HG02678 (cell line): ENCODE results near the gene RPL3.

Experiments used
- ATAC-seq: cut with Tn5 transposase; IDR thresholded peaks from one replicate; pipeline ENCODE4 v1.9.1; 2021; ENCODE audit warnings: mild to moderate bottlenecking, moderate library complexity; ENCODE audit not compliant: unreplicated experiment

RPL3 gene

DNA sequence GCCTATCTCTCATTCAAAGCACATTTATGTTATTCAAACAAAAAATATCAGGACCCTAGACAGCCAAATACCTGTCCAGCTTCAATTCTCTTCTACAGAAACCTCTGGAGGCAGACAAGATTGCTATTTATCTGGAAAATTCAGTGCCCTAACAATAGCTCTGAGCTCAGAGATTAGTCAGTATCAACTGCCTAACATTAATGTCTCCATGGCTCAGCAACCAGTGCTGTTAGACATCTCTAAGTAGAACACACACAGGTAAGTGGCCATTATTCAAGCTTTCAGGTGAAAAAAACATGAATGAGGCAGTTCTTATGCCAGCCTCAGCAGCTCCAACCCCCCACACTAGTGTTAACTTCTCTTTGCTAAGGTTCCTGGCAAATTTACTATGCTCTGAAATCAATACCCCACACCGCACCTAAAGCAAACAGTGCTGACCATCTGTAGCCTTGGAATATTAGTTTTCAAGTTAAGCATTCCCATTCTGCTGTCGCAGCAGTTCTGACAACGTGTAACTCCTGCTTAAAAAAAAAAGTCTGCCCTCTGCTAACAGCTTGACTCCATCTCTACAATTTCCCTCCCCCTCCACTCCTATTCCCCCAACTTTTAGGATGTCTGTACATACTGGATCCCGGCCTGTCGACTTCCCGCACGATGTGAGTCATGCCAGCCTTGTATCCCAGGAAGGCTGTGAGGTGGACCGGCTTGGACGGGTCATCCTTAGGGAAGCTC lies 1.5 kb downstream of the RPL3 start:
- no peak for ATAC-seq

DNA sequence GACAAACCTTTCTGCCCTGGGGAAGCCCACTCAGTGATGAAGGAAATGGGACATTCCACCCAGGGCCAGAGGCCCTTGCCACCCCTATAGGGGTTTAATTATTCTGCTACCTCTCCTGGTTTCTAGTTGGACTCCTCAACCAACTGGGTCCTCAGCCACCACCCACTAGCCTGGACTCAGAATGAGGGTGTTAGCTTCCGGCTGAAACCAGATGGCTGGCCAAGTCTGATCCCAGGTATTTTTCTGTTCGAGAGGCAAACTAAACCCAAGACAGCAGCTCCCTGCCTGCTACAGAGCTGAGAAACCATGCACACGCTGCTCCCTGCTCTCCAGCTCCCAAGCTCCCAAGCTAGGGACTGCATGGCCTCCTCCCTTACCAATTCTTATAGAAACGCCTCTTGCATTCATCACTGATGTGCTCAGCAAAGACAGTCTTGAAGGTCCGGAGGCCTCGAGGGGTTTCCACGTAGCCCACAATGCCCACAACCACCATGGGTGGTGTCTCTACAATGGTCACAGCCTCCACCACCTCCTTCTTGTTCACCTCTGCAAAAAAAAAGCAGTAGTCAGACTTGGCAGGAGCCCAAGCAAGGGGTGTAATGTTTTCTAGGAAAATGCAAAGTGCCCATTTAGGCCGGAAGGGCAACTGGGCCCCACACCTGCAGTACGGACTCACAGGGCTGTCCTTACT lies 2.2 kb downstream of the RPL3 start:
- no peak for ATAC-seq

DNA sequence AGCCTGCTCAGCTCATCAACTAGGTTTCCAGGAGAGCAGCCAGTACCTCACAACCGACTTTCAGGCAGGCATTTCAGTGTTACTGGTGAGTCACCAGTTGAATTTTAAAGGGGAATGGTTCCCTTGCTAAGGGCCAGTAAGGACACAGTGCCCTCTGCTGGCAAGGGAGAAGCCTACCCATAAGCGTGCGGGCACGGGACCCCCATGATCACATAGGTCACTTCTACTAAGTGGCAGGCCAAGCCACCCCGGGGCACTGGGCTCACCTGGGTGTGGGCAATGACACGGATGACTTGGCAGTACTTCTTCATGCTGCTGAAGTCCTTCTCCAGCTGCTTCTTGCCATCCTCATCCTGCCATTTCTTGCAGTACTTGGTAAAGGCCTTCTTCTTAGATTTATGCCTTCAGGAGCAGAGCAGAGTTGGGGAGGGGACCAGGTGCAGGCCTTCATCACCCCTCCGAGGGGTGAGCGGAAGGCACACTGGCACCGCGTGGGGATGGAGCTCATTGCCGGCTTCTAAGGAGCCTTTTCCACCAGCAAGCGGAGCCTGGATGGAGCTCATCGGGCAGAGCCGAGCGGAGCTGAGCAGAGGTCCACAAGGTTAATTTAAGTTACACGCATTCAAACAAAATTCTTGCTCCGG lies 2.9 kb downstream of the RPL3 start:
- ATAC-seq, result no peak

DNA sequence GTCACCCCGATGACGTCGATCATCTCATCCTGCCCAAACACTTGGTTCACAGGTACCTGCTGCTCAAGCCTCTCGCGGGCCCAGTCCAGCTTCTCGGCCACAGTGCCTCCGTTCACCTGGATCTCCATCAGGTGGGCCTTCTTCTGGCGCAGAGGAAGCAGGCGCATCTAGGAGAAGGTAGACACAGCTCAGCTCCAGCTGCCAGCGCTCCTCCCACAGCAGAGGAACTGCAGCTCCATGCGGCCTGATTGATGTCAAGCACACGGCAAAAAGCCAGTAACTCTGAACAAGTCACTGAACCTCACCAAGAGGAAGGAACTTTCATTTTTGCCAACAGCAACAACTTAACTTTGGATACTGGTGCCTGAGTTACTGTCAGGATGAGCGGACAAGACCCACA lies 4.0 kb downstream of the RPL3 start:
- ATAC-seq, result no peak

DNA sequence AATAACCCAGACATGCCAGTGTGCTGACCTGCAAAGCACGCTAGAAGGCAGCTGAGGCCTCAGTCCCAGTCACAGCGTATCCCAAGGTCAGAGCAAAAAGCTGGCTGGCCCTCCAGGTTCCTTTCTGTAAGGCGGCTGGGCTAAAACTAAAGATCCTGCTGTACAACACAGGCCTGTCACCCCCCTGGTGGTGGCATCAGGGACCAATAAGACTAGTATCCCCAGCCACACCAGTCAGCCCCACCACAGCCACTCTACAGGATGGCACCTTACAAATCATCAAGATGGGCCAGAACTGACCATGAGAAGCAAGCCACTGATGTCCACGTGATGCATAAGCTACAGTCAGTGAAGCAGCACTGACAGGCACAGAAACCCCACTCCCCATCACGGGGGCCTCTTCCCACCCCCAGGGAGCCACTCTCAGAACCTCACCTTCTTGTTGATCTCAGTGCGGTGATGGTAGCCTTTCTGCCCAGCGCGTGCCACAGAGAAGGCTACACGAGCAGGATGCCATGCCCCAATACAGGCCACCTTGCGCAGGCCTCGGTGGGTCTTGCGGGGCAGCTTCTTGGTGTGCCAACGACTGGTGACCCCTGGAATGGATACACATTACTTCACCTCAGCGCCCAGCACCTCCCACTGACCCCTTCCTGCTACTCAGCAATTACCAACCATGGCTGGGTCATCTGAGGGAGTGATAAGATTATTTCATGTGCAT lies 5.0 kb downstream of the RPL3 start:
- ATAC-seq, result no peak

DNA sequence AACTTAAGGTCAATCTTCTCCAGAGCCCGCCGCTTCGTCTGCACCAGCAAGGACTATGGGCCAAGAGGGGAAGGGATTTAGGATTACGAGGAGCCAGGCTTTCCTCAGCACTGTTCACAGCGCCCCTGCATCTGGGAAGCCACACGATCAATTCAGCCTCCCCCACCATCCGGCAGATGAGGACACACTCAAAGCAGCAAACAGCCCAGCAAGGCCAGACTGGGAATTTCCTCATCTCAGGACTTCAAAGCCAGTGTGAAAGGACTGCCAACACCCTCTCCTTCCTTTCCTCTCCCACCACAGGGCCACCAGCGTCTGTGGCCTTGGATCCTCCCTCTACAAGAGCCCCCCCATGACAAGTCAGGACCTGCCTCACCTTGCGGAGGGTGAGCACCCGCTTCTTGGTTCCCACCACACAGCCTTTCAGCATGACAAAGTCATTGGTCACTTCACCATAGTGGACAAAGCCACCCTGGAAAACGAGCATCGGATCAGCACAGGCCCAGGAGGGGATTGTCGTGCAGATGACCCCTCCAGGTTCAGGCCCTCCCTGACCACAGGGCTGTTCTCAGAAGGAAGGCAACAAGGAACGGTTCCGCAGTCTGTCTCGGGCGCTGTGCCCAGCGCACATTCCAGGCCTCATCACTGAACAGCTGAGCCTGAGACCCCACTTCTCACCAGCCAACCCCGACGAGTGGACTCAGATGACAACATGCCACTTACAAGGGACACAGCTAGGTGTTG lies 6.0 kb downstream of the RPL3 start:
- ATAC-seq, result no peak

DNA sequence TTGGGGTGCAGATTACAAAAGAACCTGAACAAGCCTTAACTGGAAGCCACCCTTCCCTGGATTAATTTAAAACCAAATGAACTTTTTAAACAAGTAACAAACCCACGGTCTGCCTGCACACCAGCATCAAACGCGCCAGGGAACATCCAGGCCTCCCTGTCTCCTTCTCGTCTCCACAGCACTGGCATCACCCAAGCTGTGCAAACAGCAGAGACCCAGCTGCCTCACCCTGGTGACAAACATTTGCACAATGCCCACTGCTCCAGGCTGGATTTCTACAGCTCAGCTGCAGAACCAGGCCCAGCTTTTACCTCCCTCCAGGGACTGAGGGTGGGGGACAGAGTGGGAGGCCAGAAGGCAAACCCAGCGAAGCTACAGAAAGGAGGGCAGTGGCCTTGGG lies 7.0 kb downstream of the RPL3 start:
- no peak for ATAC-seq

DNA sequence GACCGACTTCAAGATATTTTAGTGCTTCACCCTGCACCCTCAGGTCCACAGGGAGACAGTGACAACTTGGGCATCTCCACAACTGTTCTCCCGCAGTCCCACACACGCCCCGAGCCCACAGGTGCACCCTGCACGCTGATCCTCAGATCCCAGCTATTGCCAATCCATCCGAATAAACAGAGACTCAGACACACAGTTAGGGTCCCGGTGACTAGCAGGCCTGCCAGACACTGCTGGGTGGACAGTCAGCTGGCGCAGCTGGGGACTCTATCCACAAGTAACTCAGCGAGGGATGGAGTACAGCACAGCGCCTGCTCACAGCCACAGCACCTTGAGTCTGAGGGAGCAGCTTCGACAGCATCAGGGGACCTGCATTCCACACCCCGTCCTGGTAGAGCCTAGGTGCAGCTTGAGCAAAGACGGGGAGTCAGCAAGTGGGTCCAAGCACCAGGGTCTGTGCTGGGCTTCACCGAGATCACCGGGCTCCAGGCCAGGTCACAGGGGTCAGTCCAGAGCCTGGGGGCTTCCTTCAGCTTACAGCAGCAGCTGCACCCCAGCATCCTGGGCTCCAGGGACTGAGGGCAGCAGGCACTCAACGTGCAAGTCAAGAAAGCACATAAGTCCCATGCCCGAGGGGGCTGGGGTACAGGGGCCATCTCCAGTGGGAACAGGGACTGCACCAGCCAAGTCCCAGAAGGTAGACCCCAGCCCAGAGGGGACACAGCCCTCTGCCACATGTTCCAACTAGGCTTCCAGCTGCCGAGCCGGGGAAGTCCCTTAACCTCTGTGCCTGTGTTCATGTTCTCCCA lies 7.6 kb downstream of the RPL3 start:
- no peak for ATAC-seq

DNA sequence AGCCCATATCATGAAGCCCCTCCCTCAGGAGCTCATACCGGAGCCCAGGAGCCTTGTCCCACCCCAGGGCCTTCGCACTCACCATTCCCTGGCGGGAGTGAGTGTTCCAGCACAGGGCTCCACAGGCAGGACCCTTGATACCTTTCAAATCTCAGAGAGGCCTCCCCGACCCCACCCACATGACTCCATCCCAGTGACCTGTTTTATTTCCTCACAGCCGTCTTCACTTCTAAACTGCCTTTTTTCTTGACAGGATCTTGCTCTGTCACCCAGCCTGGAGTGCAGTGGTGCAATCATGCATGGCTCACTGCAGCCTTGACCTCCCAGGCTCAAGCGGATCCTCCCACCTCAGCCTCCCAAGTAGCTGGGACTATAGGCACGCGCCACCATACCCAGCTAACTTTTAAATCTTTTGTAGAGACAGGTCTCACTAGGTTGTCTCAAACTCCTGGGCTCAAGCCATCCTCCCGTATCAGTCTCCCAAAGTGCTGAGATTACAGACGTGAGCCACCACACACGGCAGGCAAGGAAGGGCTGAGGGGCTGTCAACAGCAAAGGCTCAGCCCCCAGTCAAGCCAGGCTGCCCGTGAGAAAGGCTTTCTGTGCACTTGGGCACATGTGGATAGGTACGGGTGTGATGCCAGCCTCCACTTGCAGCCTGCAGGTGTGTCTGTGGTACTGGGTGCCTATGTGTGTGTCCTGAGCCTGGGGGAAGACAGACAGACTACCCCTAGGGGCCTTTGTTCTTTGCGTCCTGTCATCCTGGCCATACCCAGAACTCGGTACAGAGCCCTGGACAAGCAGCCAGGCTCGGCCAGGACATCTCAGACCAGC lies 9.3 kb downstream of the RPL3 start:
- ATAC-seq, result no peak

DNA sequence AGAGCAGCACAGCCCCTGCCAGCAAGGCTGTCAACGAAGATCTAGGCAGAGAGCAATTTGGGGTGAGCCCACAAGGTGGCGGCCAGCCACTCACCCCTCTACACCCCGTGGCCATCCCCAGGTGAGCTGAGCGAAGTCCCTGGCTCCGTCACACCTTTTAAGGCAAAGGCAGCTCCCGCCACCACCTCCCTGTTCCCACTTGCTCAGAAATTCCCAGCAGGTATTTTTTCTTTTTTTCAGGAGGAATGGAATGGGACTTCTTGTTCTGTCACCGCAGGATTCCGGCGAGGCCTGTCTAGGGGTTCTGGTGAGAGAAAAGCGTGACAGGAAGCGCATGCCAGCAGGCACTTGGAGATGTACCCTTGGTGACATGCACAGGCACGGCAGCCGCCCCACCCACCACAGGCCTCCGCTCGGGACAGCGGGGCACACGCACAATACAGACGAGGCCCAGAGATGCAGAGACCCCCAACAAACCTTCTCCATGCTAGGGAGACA lies 10.0 kb downstream of the RPL3 start:
- ATAC-seq, result no peak

DNA sequence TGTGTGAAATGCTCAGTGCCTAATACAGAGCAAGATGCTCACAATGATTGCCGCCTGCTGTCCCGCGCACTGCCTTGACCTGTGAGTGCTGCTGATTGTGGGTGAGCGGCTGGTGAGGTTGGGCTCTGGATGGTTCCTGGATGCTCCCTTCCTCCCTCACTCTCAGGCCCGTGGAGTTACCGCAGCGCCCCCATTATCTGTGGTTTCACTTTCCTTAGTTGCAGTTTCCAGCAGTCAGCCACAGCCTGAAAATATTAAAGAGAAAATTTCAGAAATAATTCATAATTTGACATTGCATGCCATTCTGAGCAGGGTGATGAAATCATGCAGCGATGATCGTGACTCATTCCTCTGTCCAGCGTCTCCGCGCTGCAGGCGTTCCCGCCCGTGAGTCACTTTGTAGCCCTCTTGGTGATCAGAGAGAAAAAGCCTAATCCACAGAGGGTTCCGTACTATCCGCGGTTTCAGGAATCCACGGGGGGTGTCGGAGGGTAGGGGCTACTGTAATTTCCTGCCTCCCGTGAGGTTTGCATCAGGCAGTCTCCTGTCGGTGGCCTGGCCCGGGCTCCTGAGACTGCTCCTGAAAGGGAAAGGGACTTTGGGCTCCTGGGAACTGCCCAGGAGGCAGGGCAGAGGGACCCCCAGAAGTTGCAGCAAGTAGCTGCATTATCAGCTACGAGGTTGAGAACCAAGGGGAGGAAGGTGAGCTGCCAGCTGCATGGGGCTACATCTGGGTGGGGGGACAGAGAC lies 10.6 kb downstream of the RPL3 start:
- ATAC-seq, result no peak

DNA sequence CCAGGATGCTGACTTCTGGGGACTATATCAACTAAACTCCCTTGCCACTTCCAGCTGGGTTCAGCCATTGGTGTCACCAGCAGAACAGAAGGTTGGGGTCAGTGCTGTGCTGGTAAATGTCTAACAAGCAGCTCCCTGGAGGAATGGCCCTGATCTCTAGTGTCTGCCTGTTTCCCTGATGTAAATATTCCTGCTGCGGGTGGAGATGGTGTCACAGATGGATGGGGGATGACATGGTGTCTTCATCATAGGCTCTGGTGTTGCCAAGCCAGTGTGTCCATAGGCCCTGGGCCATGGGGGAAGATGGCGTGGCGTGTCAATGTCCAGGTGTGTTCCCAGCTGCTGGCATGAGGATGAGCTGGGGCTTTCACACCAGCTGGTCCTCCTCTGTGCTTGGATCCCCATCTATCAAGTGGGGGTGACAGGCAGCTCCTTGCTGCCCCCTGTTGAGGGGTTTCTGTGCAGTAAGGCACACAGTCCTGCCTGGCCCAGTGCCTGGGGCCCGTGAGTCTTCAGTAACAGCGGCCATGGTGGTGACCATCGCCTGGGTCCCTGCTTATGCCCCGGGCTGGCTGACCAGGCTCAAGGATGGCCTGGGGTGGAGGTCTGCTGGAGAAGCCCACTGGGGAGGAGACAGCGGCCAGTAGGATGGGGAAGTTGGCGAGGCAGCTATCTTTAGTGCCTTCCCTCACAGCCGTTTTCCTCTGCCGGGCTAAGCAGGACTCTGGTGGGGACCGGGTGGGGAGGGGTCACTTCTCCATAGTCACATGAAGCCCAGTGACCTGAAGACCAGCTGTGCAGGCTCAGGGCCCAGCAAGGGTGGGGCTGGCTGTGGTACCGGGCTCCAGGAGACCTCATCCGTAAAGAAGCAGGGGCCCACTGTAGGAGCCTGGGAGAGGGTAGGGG lies 12.7 kb downstream of the RPL3 start:
- no peak for ATAC-seq

DNA sequence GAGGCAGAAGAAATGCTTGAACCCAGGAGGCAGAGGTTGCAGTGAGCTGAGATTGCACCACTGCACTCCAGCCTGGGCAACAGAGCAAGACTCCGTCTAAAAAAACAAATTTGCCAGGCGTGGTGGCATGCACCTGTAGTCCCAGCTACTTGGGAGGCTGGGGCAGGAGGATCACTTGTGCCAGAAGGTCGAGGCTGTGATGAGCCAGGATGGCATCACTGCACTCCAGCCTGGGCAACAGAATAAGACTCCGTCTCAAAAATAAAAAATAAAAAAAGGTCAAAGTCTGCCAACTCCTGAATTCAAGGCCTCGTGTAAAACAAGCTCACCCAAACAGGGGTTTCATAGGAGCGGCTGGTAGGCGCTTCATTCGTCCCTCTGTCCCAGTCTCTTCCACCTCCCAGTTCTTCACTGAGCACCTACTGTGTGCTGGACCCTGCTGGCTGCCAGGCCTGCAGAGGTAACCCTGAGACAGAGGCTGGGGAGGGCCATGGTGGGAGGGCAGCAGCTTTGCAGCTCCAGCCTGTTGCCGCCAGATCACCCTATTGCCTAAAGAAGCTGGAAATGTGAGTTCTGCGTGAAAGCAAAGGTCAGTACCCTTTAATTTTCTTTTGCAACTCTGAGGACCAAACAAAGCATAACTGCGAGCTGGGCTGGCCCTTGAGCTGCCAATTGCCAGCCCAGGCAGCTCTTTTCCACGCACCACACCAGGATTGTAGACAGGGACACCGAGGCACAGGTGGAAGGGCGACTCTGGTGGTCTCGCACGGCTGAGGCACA lies 15.3 kb downstream of the RPL3 start:
- ATAC-seq, result no peak

DNA sequence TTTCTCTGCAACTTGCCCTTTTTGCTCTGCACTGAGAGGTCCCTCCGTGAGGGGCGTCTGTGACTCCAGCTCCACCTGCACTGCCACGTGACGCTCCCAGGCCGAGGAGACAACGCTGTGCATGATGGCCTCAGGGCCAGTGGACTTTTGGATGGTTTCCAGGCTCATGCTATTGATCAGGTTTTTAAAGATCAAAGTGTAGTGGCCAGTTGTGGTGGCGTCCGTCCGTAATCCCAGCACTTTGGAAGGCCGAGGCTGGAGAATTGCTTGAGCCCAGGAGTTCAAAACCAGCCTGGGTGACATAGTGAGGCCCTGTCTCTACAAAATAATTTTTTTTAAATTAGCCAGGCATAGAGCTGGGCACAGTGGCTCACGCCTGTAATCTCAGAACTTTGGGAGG lies 16.1 kb downstream of the RPL3 start:
- no peak for ATAC-seq

DNA sequence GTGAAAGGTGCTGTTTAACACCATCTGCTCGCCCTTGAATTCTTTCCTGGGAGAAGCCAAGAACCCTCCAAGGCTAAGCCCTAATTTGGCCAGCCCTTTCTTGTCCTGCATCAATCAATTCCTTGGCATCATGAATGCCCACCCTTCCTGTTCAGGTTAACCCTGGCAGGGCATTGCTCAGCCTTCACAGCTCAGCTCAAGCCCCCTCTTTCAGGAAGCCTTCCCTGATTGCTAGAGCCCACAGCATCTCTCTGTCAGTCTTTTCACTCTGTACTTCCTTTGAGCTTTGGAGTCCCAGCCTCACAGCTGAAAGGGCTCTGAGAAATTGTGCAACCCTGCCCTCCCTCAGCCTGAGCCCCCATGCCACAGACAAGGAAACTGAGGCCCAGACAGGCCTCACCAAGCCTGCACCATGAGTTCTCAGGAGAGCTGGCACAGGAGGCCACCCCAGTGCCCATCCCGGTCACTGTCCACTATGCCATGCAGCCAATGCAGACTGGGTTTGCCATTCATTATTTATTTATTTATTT lies 16.9 kb downstream of the RPL3 start:
- ATAC-seq, result no peak

DNA sequence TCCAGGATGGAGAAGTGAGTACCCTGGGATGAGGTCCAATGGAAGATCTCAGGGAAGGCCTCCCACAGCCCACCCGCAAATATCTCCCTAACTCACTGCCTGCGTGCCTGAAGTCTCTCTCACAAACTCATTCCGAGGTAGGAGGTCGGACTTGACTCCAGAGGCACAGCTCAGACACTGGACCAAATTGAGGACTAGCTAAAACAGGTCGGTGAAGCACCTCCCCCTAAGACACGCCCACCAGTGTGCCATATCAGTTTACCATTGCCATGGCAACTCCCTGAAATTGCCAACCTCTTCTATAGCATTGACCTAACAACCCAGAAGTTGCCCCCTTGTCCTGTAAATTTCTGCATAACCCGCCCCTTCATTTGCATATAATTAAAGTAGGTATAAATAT lies 17.5 kb downstream of the RPL3 start:
- ATAC-seq, result no peak
